A549 (cell line): ENCODE measurements around the gene MVP.

Source experiments
- EHMT2 ChIP-seq: fragments of 200-600 bp; sonication (generic); IDR thresholded peaks from 2 replicates; pipeline ENCODE4 v1.6.1; 2016; ENCODE audit warnings: antibody characterized with exemption, low read depth, mild to moderate bottlenecking, moderate library complexity
- EP300 ChIP-seq, 2 experiments: fragments of >200 bp; sonication (Bioruptor Twin); formaldehyde crosslinking; IDR thresholded peaks; 2 replicates in 1 of 2; 3 replicates in 1 of 2; pipeline ENCODE4 v1.6.1; 2016 to 2017
- FOXS1 ChIP-seq: fragments of 250-450 bp; sonication (Bioruptor Pico); IDR thresholded peaks from 2 replicates; pipeline ENCODE4 v1.5.0; 2020; ENCODE audit warnings: mild to moderate bottlenecking, moderate library complexity
- NR3C1 ChIP-seq: fragments of >200 bp; sonication (Bioruptor Twin); formaldehyde crosslinking; IDR thresholded peaks from 3 replicates; pipeline ENCODE4 v1.6.1; 2017
- PHF8 ChIP-seq: fragments of 200-600 bp; sonication (generic); IDR thresholded peaks from 2 replicates; pipeline ENCODE4 v1.6.1; 2016; ENCODE audit warnings: low read depth, mild to moderate bottlenecking, antibody characterized with exemption, moderate library complexity, borderline replicate concordance
- POLR2A ChIP-seq: IDR thresholded peaks from 2 replicates; pipeline ENCODE4 v1.6.1; 2012; ENCODE audit warnings: mild to moderate bottlenecking, low read length
- RAD21 ChIP-seq, 2 experiments: fragments of >200 bp in 1 of 2; sonication (Bioruptor Twin) in 1 of 2; formaldehyde crosslinking in 1 of 2; IDR thresholded peaks in 1 of 2; conservative IDR thresholded peaks in 1 of 2; 2 replicates in 1 of 2; 3 replicates in 1 of 2; pipeline ENCODE4 v1.6.1; 2012 to 2018; ENCODE audit warnings: inconsistent platforms in 1 of 2
- SMC3 ChIP-seq: fragments of >200 bp; sonication (Bioruptor Twin); formaldehyde crosslinking; IDR thresholded peaks from 3 replicates; pipeline ENCODE4 v1.6.1; 2018; ENCODE audit warnings: inconsistent platforms
- ZC3H11A ChIP-seq: fragments of 450-650 bp; IDR thresholded peaks from 2 replicates; pipeline ENCODE4 v1.6.1; 2014; ENCODE audit warnings: antibody characterized with exemption, mild to moderate bottlenecking
- TF ChIP-seq, protein P1 (sequence below): fragments of >200 bp; sonication (Bioruptor Twin); formaldehyde crosslinking; IDR thresholded peaks from 3 replicates; pipeline ENCODE4 v1.5.1; 2016
- TF ChIP-seq, protein P2 (sequence below): fragments of 200-600 bp; sonication (generic); IDR thresholded peaks from 2 replicates; pipeline ENCODE4 v1.6.1; 2016; ENCODE audit warnings: antibody characterized with exemption, mild to moderate bottlenecking, moderate library complexity
- TF ChIP-seq, protein P3 (sequence below): fragments of >200 bp; sonication (Bioruptor Twin); formaldehyde crosslinking; IDR thresholded peaks from 3 replicates; pipeline ENCODE4 v1.6.1; 2016

DNA sequence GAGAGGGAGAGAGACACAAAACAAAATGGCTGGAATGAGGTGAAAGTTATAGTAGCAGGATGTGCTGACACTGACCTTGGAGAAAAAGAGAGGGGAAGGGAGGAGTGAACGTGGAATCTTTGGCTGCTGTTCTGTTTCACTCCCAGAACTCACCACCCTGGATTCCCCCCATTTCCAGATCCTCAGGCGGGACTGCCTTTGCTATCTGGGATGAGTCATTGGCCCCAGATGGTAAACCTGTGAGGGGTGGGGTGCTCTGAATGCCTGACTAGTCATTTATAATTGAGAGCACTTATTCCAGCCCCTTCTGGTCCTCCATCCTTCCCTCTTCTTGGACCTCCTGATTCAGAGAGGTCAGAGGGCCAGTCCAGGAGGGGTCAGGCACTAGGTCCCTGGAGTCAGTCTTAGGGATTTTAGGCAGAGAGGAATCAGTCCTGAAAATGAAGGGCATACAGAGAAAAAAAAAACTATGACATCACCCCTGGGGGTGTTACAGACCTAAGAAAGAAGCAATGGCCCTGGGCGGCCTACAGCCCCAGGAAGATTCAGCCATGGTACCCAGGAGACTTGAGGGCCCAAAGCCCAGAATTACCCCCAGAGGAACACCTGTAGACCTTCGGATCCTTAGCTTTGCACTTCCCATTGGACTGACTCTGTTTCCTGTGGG is 44.4 kb upstream of the MVP start:
- TF ChIP-seq PHF8 (no peak), EHMT2 (no peak), RAD21 (conservative IDR thresholded peaks at IDR 0.05 in 1 of 2, IDR thresholded peaks at IDR 0.05 in 1 of 2) (no peak), FOXS1 (CRISPR knock-in tag) (no peak), NR3C1 (no peak), POLR2A (no peak), ZC3H11A (no peak), EP300 (IDR thresholded peaks at IDR 0.05) (no peak), SMC3 (no peak)
- TF ChIP-seq, protein P1, sequence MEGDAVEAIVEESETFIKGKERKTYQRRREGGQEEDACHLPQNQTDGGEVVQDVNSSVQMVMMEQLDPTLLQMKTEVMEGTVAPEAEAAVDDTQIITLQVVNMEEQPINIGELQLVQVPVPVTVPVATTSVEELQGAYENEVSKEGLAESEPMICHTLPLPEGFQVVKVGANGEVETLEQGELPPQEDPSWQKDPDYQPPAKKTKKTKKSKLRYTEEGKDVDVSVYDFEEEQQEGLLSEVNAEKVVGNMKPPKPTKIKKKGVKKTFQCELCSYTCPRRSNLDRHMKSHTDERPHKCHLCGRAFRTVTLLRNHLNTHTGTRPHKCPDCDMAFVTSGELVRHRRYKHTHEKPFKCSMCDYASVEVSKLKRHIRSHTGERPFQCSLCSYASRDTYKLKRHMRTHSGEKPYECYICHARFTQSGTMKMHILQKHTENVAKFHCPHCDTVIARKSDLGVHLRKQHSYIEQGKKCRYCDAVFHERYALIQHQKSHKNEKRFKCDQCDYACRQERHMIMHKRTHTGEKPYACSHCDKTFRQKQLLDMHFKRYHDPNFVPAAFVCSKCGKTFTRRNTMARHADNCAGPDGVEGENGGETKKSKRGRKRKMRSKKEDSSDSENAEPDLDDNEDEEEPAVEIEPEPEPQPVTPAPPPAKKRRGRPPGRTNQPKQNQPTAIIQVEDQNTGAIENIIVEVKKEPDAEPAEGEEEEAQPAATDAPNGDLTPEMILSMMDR = no peak
- TF ChIP-seq, protein P2, sequence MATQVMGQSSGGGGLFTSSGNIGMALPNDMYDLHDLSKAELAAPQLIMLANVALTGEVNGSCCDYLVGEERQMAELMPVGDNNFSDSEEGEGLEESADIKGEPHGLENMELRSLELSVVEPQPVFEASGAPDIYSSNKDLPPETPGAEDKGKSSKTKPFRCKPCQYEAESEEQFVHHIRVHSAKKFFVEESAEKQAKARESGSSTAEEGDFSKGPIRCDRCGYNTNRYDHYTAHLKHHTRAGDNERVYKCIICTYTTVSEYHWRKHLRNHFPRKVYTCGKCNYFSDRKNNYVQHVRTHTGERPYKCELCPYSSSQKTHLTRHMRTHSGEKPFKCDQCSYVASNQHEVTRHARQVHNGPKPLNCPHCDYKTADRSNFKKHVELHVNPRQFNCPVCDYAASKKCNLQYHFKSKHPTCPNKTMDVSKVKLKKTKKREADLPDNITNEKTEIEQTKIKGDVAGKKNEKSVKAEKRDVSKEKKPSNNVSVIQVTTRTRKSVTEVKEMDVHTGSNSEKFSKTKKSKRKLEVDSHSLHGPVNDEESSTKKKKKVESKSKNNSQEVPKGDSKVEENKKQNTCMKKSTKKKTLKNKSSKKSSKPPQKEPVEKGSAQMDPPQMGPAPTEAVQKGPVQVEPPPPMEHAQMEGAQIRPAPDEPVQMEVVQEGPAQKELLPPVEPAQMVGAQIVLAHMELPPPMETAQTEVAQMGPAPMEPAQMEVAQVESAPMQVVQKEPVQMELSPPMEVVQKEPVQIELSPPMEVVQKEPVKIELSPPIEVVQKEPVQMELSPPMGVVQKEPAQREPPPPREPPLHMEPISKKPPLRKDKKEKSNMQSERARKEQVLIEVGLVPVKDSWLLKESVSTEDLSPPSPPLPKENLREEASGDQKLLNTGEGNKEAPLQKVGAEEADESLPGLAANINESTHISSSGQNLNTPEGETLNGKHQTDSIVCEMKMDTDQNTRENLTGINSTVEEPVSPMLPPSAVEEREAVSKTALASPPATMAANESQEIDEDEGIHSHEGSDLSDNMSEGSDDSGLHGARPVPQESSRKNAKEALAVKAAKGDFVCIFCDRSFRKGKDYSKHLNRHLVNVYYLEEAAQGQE = no peak
- TF ChIP-seq, protein P3, sequence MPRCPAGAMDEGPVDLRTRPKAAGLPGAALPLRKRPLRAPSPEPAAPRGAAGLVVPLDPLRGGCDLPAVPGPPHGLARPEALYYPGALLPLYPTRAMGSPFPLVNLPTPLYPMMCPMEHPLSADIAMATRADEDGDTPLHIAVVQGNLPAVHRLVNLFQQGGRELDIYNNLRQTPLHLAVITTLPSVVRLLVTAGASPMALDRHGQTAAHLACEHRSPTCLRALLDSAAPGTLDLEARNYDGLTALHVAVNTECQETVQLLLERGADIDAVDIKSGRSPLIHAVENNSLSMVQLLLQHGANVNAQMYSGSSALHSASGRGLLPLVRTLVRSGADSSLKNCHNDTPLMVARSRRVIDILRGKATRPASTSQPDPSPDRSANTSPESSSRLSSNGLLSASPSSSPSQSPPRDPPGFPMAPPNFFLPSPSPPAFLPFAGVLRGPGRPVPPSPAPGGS = no peak
